ENCODE data around the gene THUMPD2. TPM values are rescaled to one million over a fixed set of nuclear protein-coding genes. Genes with fewer than 3 reads are reported as not detected.

The THUMPD2 gene
- total RNA-seq, 1 experiment from 2014 or later, result 19.6 TPM

GRCh38 chr2:39734445-39734844, 44.6 kb downstream of the THUMPD2 start (continued):
- no peak for TF ChIP-seq USF2 (CRISPR knock-in tag; IDR thresholded peaks at IDR 0.05)
- no peak for TF ChIP-seq E2F4 (CRISPR knock-in tag; IDR thresholded peaks at IDR 0.05; ENCODE audit: borderline replicate concordance, low read depth)
- no peak for TF ChIP-seq ZNF423 (CRISPR knock-in tag; IDR thresholded peaks at IDR 0.05)
- no peak for TF ChIP-seq AR (CRISPR knock-in tag; IDR thresholded peaks at IDR 0.05)
- no peak for TF ChIP-seq ZNF416 (CRISPR knock-in tag; IDR thresholded peaks at IDR 0.05)
- no peak for TF ChIP-seq TEAD1 (CRISPR knock-in tag; IDR thresholded peaks at IDR 0.05)
- TF ChIP-seq ZSCAN18 (CRISPR knock-in tag; IDR thresholded peaks at IDR 0.05), result no peak
- TF ChIP-seq NR2C2 (CRISPR knock-in tag; IDR thresholded peaks at IDR 0.05), result no peak
- TF ChIP-seq TP53 (CRISPR knock-in tag; IDR thresholded peaks at IDR 0.05), result no peak
- TF ChIP-seq ATF1 (CRISPR knock-in tag; IDR thresholded peaks at IDR 0.05), result no peak
- no peak for TF ChIP-seq JAZF1 (CRISPR knock-in tag; IDR thresholded peaks at IDR 0.05)
- TF ChIP-seq MAX (CRISPR knock-in tag; IDR thresholded peaks at IDR 0.05), result no peak

- Mint-ChIP-seq H3K4me3 (no peak overlapping the region), H3K27me3 (ENCODE audit: low read depth) (no peaks in the 10 kb centered on the region), H3K9me3 (peaks cover 11% of the 10 kb centered on the region), H3K4me1 (peaks cover 29% of the 10 kb centered on the region), H3K27ac (no peak overlapping the region), H3K36me3 (peaks cover 43% of the 10 kb centered on the region)
- DNase-seq (ENCODE audit: low spot score) (no peak), ATAC-seq (no peak)
- ChIA-PET CTCF (interaction anchor here (1.1 kb wide), 1 partner anchor 140 kb away, joined by 5 read pairs; no protein-coding TSS in a partner anchor), POLR2A (no interaction called here)
- TF ChIP-seq MYBL2 (CRISPR knock-in tag; IDR thresholded peaks at IDR 0.05), result no peak
- no peak for TF ChIP-seq ZNF281 (CRISPR knock-in tag; IDR thresholded peaks at IDR 0.05)
- TF ChIP-seq ZNF263 (CRISPR knock-in tag; IDR thresholded peaks at IDR 0.05; ENCODE audit: low read depth), result no peak
- TF ChIP-seq OVOL2 (CRISPR knock-in tag; IDR thresholded peaks at IDR 0.05; ENCODE audit: borderline replicate concordance), result no peak
- TF ChIP-seq ZNF121 (CRISPR knock-in tag; IDR thresholded peaks at IDR 0.05), result no peak
- TF ChIP-seq RELA (CRISPR knock-in tag; IDR thresholded peaks at IDR 0.05; ENCODE audit: borderline replicate concordance), result no peak
Measured at GRCh38 chr2:39733070-39733674, 45.9 kb downstream of the THUMPD2 start.
